H9 (cell line): ENCODE measurements around the gene TMED5. TPM values are rescaled to one million over a fixed set of nuclear protein-coding genes. Genes with fewer than 3 reads are reported as not detected.

Source experiments
- DNase-seq: peaks from one replicate; pipeline ENCODE4 v3.0.0-alpha.2; 2017
- H2AFZ ChIP-seq: one replicate; pipeline ENCODE4 v1.6.1; 2013; ENCODE audit warnings: mild to moderate bottlenecking, low read length, control low read depth, moderate library complexity
- H2AK5ac ChIP-seq: 2 replicates; pipeline ENCODE4 v1.6.1; 2013; ENCODE audit warnings: low read length, control low read depth, mixed read lengths; ENCODE audit not compliant: insufficient read length
- H2BK120ac ChIP-seq: one replicate; pipeline ENCODE4 v1.6.1; 2013; ENCODE audit warnings: low read depth, mild to moderate bottlenecking, low read length, control low read depth, inconsistent platforms; ENCODE audit not compliant: poor library complexity, severe bottlenecking
- H2BK12ac ChIP-seq: 2 replicates; pipeline ENCODE4 v1.6.1; 2013; ENCODE audit warnings: low read length, control low read depth, mixed read lengths, low read depth; ENCODE audit not compliant: insufficient read length
- H2BK15ac ChIP-seq: 2 replicates; pipeline ENCODE4 v1.6.1; 2013; ENCODE audit warnings: low read depth, low read length, control low read depth
- H2BK20ac ChIP-seq: one replicate; pipeline ENCODE4 v1.6.1; 2013; ENCODE audit warnings: low read depth, mild to moderate bottlenecking, low read length, control low read depth, inconsistent platforms; ENCODE audit not compliant: poor library complexity, severe bottlenecking
- H2BK5ac ChIP-seq: 2 replicates; pipeline ENCODE4 v1.6.1; 2013; ENCODE audit warnings: low read length, control low read depth, mixed read lengths; ENCODE audit not compliant: insufficient read length
- H3K14ac ChIP-seq: 2 replicates; pipeline ENCODE4 v1.6.1; 2013; ENCODE audit warnings: low read length, control low read depth; ENCODE audit not compliant: insufficient read depth
- H3K18ac ChIP-seq: 2 replicates; pipeline ENCODE4 v1.6.1; 2013; ENCODE audit warnings: low read depth, mild to moderate bottlenecking, mixed read lengths, low read length, control low read depth; ENCODE audit not compliant: insufficient read length
- H3K23ac ChIP-seq: 2 replicates; pipeline ENCODE4 v1.6.1; 2013; ENCODE audit warnings: low read length, control low read depth, mixed read lengths, low read depth; ENCODE audit not compliant: insufficient read length
- H3K23me2 ChIP-seq: 2 replicates; pipeline ENCODE4 v1.6.1; 2013; ENCODE audit warnings: low read depth, mild to moderate bottlenecking, mixed read lengths, low read length, control low read depth; ENCODE audit not compliant: insufficient read length, poor library complexity, severe bottlenecking
- H3K27ac ChIP-seq: 2 replicates; pipeline ENCODE4 v1.5.1; 2013; ENCODE audit warnings: low read length, control low read depth, mixed read lengths, low read depth; ENCODE audit not compliant: insufficient read length
- H3K27me3 ChIP-seq: 2 replicates; pipeline ENCODE4 v1.6.1; 2013; ENCODE audit warnings: low read length, control low read depth, inconsistent platforms; ENCODE audit not compliant: insufficient read depth
- H3K4ac ChIP-seq: 2 replicates; pipeline ENCODE4 v1.6.1; 2013; ENCODE audit warnings: low read depth, mild to moderate bottlenecking, control low read depth, inconsistent platforms, low read length, moderate library complexity
- H3K4me1 ChIP-seq: 2 replicates; pipeline ENCODE4 v1.6.1; 2013; ENCODE audit warnings: low read length, control low read depth, inconsistent platforms; ENCODE audit not compliant: insufficient read depth
- H3K4me2 ChIP-seq: 2 replicates; pipeline ENCODE4 v1.6.1; 2013; ENCODE audit warnings: low read length, control low read depth, mixed read lengths; ENCODE audit not compliant: insufficient read length, insufficient read depth
- H3K56ac ChIP-seq: 2 replicates; pipeline ENCODE4 v1.6.1; 2013; ENCODE audit warnings: low read depth, mild to moderate bottlenecking, mixed read lengths, low read length, control low read depth; ENCODE audit not compliant: insufficient read length
- H3K79me1 ChIP-seq: 2 replicates; pipeline ENCODE4 v1.6.1; 2013; ENCODE audit warnings: low read depth, mild to moderate bottlenecking, moderate library complexity, low read length, control low read depth, inconsistent platforms; ENCODE audit not compliant: insufficient read depth, poor library complexity, severe bottlenecking
- H3K79me2 ChIP-seq: 2 replicates; pipeline ENCODE4 v1.6.1; 2013; ENCODE audit warnings: low read length, control low read depth, inconsistent platforms; ENCODE audit not compliant: insufficient read depth
- H3K9ac ChIP-seq: 2 replicates; pipeline ENCODE4 v1.6.1; 2013; ENCODE audit warnings: low read length, control low read depth, mixed read lengths; ENCODE audit not compliant: insufficient read length; ENCODE audit errors: extremely low read depth
- H3K9me3 ChIP-seq: one replicate; pipeline ENCODE4 v1.6.1; 2013; ENCODE audit warnings: low read depth, low read length, inconsistent platforms; ENCODE audit not compliant: control insufficient read depth
- H3T11ph ChIP-seq: one replicate; pipeline ENCODE4 v1.6.1; 2013; ENCODE audit warnings: mild to moderate bottlenecking, low read length, control low read depth, inconsistent platforms
- H4K20me1 ChIP-seq: one replicate; pipeline ENCODE4 v1.6.1; 2013; ENCODE audit not compliant: control insufficient read depth, insufficient read length, insufficient read depth
- H4K5ac ChIP-seq: 2 replicates; pipeline ENCODE4 v1.6.1; 2013; ENCODE audit warnings: low read depth, mild to moderate bottlenecking, mixed read lengths, low read length, control low read depth; ENCODE audit not compliant: insufficient read length
- H4K8ac ChIP-seq: replicated peaks from 2 replicates; pipeline ENCODE4 v1.6.1; 2013; ENCODE audit warnings: low read length, control low read depth, mixed read lengths, low read depth; ENCODE audit not compliant: insufficient read length
- H4K91ac ChIP-seq: 2 replicates; pipeline ENCODE4 v1.6.1; 2013; ENCODE audit warnings: low read depth, mild to moderate bottlenecking, moderate library complexity, mixed read lengths, low read length, control low read depth; ENCODE audit not compliant: insufficient read length
- H3K27ac Mint-ChIP-seq, 3 experiments: 2 replicates in 2 of 3; 3 replicates in 1 of 3; pipeline ENCODE4 v1.8.0; 2020 to 2021; ENCODE audit warnings: mixed read lengths in 3 of 3, mild to moderate bottlenecking in 1 of 3, moderate library complexity in 1 of 3
- H3K27me3 Mint-ChIP-seq: 2 replicates; pipeline ENCODE4 v1.8.0; 2021; ENCODE audit warnings: low read depth, mild to moderate bottlenecking, moderate library complexity, mixed read lengths
- H3K36me3 Mint-ChIP-seq, 3 experiments: 2 replicates in 2 of 3; 3 replicates in 1 of 3; pipeline ENCODE4 v1.8.0; 2020 to 2021; ENCODE audit warnings: low read depth in 3 of 3, mixed read lengths in 3 of 3; ENCODE audit not compliant: insufficient read depth in 1 of 3
- H3K4me1 Mint-ChIP-seq, 2 experiments: 2 replicates each; pipeline ENCODE4 v1.8.0; 2020; ENCODE audit warnings: mixed read lengths in 2 of 2
- H3K4me3 Mint-ChIP-seq, 2 experiments: 2 replicates in 1 of 2; 3 replicates in 1 of 2; pipeline ENCODE4 v1.8.0; 2020 to 2021; ENCODE audit warnings: mild to moderate bottlenecking in 2 of 2, mixed read lengths in 2 of 2, moderate library complexity in 1 of 2
- H3K9me3 Mint-ChIP-seq, 2 experiments: 2 replicates in 1 of 2; 3 replicates in 1 of 2; pipeline ENCODE4 v1.8.0; 2020; ENCODE audit warnings: mild to moderate bottlenecking in 2 of 2, mixed read lengths in 2 of 2, moderate library complexity in 1 of 2
- CTCF ChIP-seq: fragments of 200-600 bp; sonication (generic); conservative IDR thresholded peaks from 3 replicates; pipeline ENCODE4 v1.8.0; 2021; ENCODE audit warnings: antibody characterized with exemption, mild to moderate bottlenecking
- WGBS: extraction: QIAGEN DNeasy Blood & Tissue Kit; methylation state at CpG from one replicate; pipeline ENCODE4 v1.1.7; 2013; ENCODE audit warnings: missing lambda C conversion rate, low lambda C conversion rate, mixed read lengths; ENCODE audit not compliant: insufficient read length; ENCODE audit errors: extremely low coverage; 5-methylcytosine and 5-hydroxymethylcytosine counted together
- total RNA-seq: library from RNA; stranded (reverse); gene quantifications from 2 replicates; pipeline ENCODE4 v1.2.1, GENCODE V29; 2021

Gene TMED5
- total RNA-seq, 1 experiment from 2014 or later: 35.0 TPM

- no CpG with 5 or more reads among the region's 43 CpGs for WGBS
- no peak for DNase-seq
- no peak within 1 kb of the TSS for H2BK12ac ChIP-seq
Observed at GRCh38 chr1:93180723-93181613, 755 bp upstream of the TMED5 start, which contains the start of gene CCDC18. CCDC18 (plus strand) TSS chr1:93180724; CDS start chr1:93183362, 2,638 bp downstream.

More at GRCh38 chr1:93180723-93181613, 755 bp upstream of the TMED5 start, which contains the start of gene CCDC18:
- H3K23ac ChIP-seq: no peak within 1 kb of the TSS
- no peak within 1 kb of the TSS for H2AK5ac ChIP-seq
- no peak within 1 kb of the TSS for H4K91ac ChIP-seq
- H3K23me2 ChIP-seq: no peaks in the 10 kb centered on the region
- no peak within 1 kb of the TSS for H3T11ph ChIP-seq
- H3K79me2 ChIP-seq: peaks cover 6% of the 10 kb centered on the region; the same call in 1 of the 2 replicates
- Mint-ChIP-seq H3K36me3 (peaks cover 0 to 5% (median 0%) of the 10 kb centered on the region in 3 experiments; a peak in 4 of 7 replicates), H3K4me1 (peaks cover 28 to 38% of the 10 kb centered on the region in 2 experiments), H3K9me3 (no peaks in the 10 kb centered on the region), H3K4me3 (peak within 1 kb of the TSS; percentile 91 to 94), H3K27ac (peak within 1 kb of the TSS; percentile 92 to 99 (median 99); a peak in 6 of 7 replicates), H3K27me3 (no peaks in the 10 kb centered on the region; the same call in 1 of the 2 replicates)
- no peak within 1 kb of the TSS for H2BK120ac ChIP-seq
- peak within 1 kb of the TSS; percentile 75 for H3K4me2 ChIP-seq
- H3K18ac ChIP-seq: peak within 1 kb of the TSS; percentile 40
- H4K5ac ChIP-seq: no peak within 1 kb of the TSS
- H3K4ac ChIP-seq: no peak within 1 kb of the TSS
- H3K9me3 ChIP-seq: no peaks in the 10 kb centered on the region
- no peaks in the 10 kb centered on the region for H3K27me3 ChIP-seq
- TF ChIP-seq CTCF: no peak
- H2BK15ac ChIP-seq: no peak within 1 kb of the TSS
- H2BK5ac ChIP-seq: no peak within 1 kb of the TSS
- no peak within 1 kb of the TSS for H2AFZ ChIP-seq
- H4K8ac ChIP-seq: no peak within 1 kb of the TSS
- H3K14ac ChIP-seq: 0 out of 2 replicates have a peak within 1 kb of the TSS, but pooled peaks have one; percentile 23
- H3K9ac ChIP-seq: peak within 1 kb of the TSS; percentile 62
- no peaks in the 10 kb centered on the region for H4K20me1 ChIP-seq
- no peak within 1 kb of the TSS for H2BK20ac ChIP-seq
- H3K4me1 ChIP-seq: no peaks in the 10 kb centered on the region
- H3K79me1 ChIP-seq: peaks cover 4% of the 10 kb centered on the region
- no peak within 1 kb of the TSS for H3K56ac ChIP-seq
- peak within 1 kb of the TSS; percentile 12 for H3K27ac ChIP-seq
